22Rv1 (cell line): ENCODE data around the gene FSCB.

Experiments used
- H3K27ac ChIP-seq: fragments of 450-650 bp; 2 replicates; pipeline ENCODE4 v1.5.1; 2017
- ZFX ChIP-seq: fragments of 450-650 bp; IDR thresholded peaks from 2 replicates; pipeline ENCODE4 v1.6.1; 2017; ENCODE audit warnings: antibody characterized with exemption, borderline replicate concordance
- TF ChIP-seq, protein P1 (sequence below): fragments of 450-650 bp; IDR thresholded peaks from 2 replicates; pipeline ENCODE4 v1.5.1; 2017; ENCODE audit warnings: mild to moderate bottlenecking

The FSCB gene

DNA sequence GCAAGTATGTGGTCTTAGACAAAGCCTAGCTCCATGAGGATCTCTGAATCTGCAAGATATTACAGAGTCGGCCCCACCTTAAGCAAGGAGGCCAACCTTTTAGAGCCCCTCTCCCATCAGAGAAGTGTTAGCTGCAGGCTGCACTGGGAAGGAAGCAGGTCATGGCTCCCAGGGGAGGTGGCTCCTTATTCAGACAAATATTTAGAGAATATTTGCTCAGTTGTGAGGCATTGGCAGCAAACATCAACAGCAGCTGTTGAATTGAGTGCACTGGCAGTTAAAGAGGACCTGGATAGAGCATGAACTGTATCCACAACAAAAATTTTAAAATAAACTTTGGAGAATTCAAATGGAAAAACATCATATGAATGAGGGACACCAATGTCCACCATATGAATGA lies 44.7 kb downstream of the FSCB start:
- TF ChIP-seq, protein P1, sequence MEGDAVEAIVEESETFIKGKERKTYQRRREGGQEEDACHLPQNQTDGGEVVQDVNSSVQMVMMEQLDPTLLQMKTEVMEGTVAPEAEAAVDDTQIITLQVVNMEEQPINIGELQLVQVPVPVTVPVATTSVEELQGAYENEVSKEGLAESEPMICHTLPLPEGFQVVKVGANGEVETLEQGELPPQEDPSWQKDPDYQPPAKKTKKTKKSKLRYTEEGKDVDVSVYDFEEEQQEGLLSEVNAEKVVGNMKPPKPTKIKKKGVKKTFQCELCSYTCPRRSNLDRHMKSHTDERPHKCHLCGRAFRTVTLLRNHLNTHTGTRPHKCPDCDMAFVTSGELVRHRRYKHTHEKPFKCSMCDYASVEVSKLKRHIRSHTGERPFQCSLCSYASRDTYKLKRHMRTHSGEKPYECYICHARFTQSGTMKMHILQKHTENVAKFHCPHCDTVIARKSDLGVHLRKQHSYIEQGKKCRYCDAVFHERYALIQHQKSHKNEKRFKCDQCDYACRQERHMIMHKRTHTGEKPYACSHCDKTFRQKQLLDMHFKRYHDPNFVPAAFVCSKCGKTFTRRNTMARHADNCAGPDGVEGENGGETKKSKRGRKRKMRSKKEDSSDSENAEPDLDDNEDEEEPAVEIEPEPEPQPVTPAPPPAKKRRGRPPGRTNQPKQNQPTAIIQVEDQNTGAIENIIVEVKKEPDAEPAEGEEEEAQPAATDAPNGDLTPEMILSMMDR: no peak
- no peak for TF ChIP-seq ZFX
- no peak overlapping the region for H3K27ac ChIP-seq

DNA sequence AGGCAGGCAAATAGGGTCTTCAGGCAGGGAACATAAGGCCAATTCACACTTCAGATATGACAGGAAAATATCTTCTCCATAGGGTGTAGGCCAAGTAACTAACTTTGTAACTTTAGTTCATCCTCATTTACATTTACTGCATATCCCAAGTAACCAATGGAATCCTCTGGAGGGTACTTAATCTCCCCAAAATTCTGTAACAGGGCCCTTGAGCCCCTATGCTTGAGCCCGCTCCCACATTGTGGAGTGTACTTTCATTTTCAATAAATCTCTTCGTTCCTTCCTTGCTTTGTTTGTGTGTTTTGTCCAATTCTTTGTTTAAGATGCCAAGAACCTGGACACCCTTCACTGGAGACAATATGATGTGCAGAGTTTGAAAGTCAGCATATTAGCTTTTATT lies 45.3 kb downstream of the FSCB start:
- H3K27ac ChIP-seq: no peak overlapping the region
- no peak for TF ChIP-seq ZFX
- TF ChIP-seq, protein P1: no peak
